K562 (cell line): Measurements from ENCODE around the gene DNER. TPM values are rescaled to one million over a fixed set of nuclear protein-coding genes. Genes with fewer than 3 reads are reported as not detected.

ENCODE experiments used
- ATAC-seq: fragments of 200-7000 bp; cut with Tn5 transposase; 3 replicates; pipeline ENCODE4 v1.9.1; 2020; ENCODE audit warnings: moderate library complexity
- BruUV-seq: library from RNA; stranded (reverse); fragments of 400-500 nt; replicated peaks from 2 replicates; lab custom pipeline; 2021; lab: Mats Ljungman, UMichigan
- CTCF ChIA-PET: fragments of 300-600 bp; formaldehyde crosslinking; extraction: SDS; loops from one replicate; lab custom pipeline; 2021; ENCODE audit warnings: low intra/inter-chr PET ratio; lab: Yijun Ruan, JAX
- POLR2A ChIA-PET: fragments of 300-600, 350-650 bp; sonication (Branson Sonifier 250); formaldehyde crosslinking; extraction: SDS; loops from one replicate; lab custom pipeline; 2021; ENCODE audit warnings: antibody characterized with exemption, inconsistent platforms; lab: Yijun Ruan, JAX
- DNase-seq, 4 experiments: peaks; one replicate each; pipeline versions ENCODE4 v3.0.0 to v3.0.0-alpha.2; 2011 to 2018; ENCODE audit warnings: low spot score in 3 of 4, mixed read lengths in 3 of 4; ENCODE audit errors: extremely low read depth in 1 of 4
- FAIRE-seq: peaks from 2 replicates; lab custom pipeline; 2011; peaks lifted over from hg19 to GRCh38; lab: Jason Lieb, UNC
- H2AFZ ChIP-seq: 2 replicates; pipeline ENCODE4 v1.6.0; 2011; ENCODE audit warnings: low read depth, low read length, control low read depth, inconsistent platforms
- H3K27ac ChIP-seq: fragments of 200-600 bp; 3 replicates; pipeline ENCODE4 v1.8.0; 2011; ENCODE audit warnings: low read depth, mild to moderate bottlenecking, control low read depth, inconsistent platforms, low read length, moderate library complexity, mixed read lengths; ENCODE audit errors: extremely low read depth
- H3K27me3 ChIP-seq, 2 experiments: fragments of 300-600 bp in 1 of 2; 2 replicates in 1 of 2; 3 replicates in 1 of 2; pipeline versions ENCODE4 v1.6.0 to v1.8.0; 2011; ENCODE audit warnings: inconsistent platforms in 2 of 2, low read length in 2 of 2, mild to moderate bottlenecking in 1 of 2, mixed read lengths in 1 of 2, moderate library complexity in 1 of 2; ENCODE audit not compliant: control insufficient read depth in 2 of 2, insufficient read depth in 2 of 2
- H3K36me3 ChIP-seq: fragments of 300-600 bp; 3 replicates; pipeline ENCODE4 v1.8.0; 2011; ENCODE audit warnings: mild to moderate bottlenecking, low read length, inconsistent platforms; ENCODE audit not compliant: control insufficient read depth, insufficient read depth
- H3K4me1 ChIP-seq, 2 experiments: fragments of 200-600 bp in 1 of 2; replicated peaks in 1 of 2; 2 replicates in 1 of 2; 3 replicates in 1 of 2; pipeline versions ENCODE4 v1.5.1 to v1.8.0; 2011; ENCODE audit warnings: inconsistent platforms in 2 of 2, low read length in 2 of 2, mild to moderate bottlenecking in 1 of 2, mixed read lengths in 1 of 2, moderate library complexity in 1 of 2; ENCODE audit not compliant: control insufficient read depth in 2 of 2, insufficient read depth in 2 of 2
- H3K4me2 ChIP-seq: 2 replicates; pipeline ENCODE4 v1.6.1; 2011; ENCODE audit warnings: low read length, control low read depth, inconsistent platforms, mixed read lengths; ENCODE audit not compliant: insufficient read depth
- H3K4me3 ChIP-seq: fragments of 200-600 bp; sonication (generic), shearing (Covaris generic); 2 replicates; pipeline ENCODE4 v1.5.1; 2016; ENCODE audit warnings: control low read depth, inconsistent platforms
- H3K79me2 ChIP-seq: fragments of 200-600 bp; 3 replicates; pipeline ENCODE4 v1.8.0; 2011; ENCODE audit warnings: low read length, inconsistent platforms; ENCODE audit not compliant: control insufficient read depth, insufficient read depth
- H3K9ac ChIP-seq, 2 experiments: 2 replicates each; pipeline versions ENCODE4 v1.6.0 to v1.6.1; 2011; ENCODE audit warnings: low read depth in 2 of 2, low read length in 2 of 2, control low read depth in 1 of 2, inconsistent platforms in 1 of 2, mild to moderate bottlenecking in 1 of 2, mixed read lengths in 1 of 2; ENCODE audit not compliant: insufficient read depth in 1 of 2
- H3K9me1 ChIP-seq: one replicate; pipeline ENCODE4 v1.6.0; 2011; ENCODE audit warnings: inconsistent platforms, mild to moderate bottlenecking, low read length, moderate library complexity; ENCODE audit not compliant: control insufficient read depth, insufficient read depth
- H3K9me3 ChIP-seq: replicated peaks from 2 replicates; pipeline ENCODE4 v1.5.1; 2011; ENCODE audit warnings: low read depth, low read length, inconsistent platforms; ENCODE audit not compliant: control insufficient read depth, insufficient read depth
- H4K20me1 ChIP-seq: replicated peaks from 2 replicates; pipeline ENCODE4 v1.6.1; 2011; ENCODE audit warnings: low read length, inconsistent platforms, mixed read lengths; ENCODE audit not compliant: control insufficient read depth, insufficient read depth
- CHAMP1 ChIP-seq: fragments of 450-650 bp; IDR thresholded peaks from 2 replicates; pipeline ENCODE4 v1.6.1; 2016; ENCODE audit warnings: mild to moderate bottlenecking
- CTCF ChIP-seq, 3 experiments: IDR thresholded peaks in 2 of 3; conservative IDR thresholded peaks in 1 of 3; 2 replicates each; pipeline ENCODE4 v1.5.1; 2011 to 2012; ENCODE audit warnings: low read length in 3 of 3, mild to moderate bottlenecking in 3 of 3, control low read depth in 2 of 3, improper control_type of control experiment in 1 of 3, inconsistent platforms in 1 of 3, low read depth in 1 of 3, mixed read lengths in 1 of 3, moderate library complexity in 1 of 3; ENCODE audit not compliant: insufficient read depth in 2 of 3
- ELK3 ChIP-seq: fragments of 450-650 bp; formaldehyde crosslinking; IDR thresholded peaks from 2 replicates; pipeline ENCODE4 v1.4.0; 2020; ENCODE audit warnings: mild to moderate bottlenecking
- MBD1 ChIP-seq: fragments of 250-450 bp; sonication (Bioruptor Pico); IDR thresholded peaks from 2 replicates; pipeline ENCODE4 v1.8.0; 2022; ENCODE audit warnings: inconsistent platforms
- RAD21 ChIP-seq, 2 experiments: fragments of 250-450 bp in 1 of 2; fragments of 450-650 bp in 1 of 2; sonication (Bioruptor Pico) in 1 of 2; formaldehyde crosslinking in 1 of 2; IDR thresholded peaks in 1 of 2; conservative IDR thresholded peaks in 1 of 2; 2 replicates each; pipeline versions ENCODE4 v1.4.0 to v1.8.0; 2020 to 2022; ENCODE audit warnings: mild to moderate bottlenecking in 2 of 2, moderate library complexity in 1 of 2
- ZFP91 ChIP-seq: sonication (generic); formaldehyde crosslinking; IDR thresholded peaks from 2 replicates; pipeline ENCODE4 v1.8.0; 2022; ENCODE audit warnings: mild to moderate bottlenecking, missing genetic modification reagents
- ZNF174 ChIP-seq: fragments of 250-450 bp; sonication (Bioruptor Pico); IDR thresholded peaks from 2 replicates; pipeline ENCODE4 v1.4.0; 2020; ENCODE audit warnings: mild to moderate bottlenecking
- ZNF717 ChIP-seq: fragments of 250-450 bp; sonication (Bioruptor Pico); IDR thresholded peaks from 2 replicates; pipeline ENCODE4 v1.5.0; 2021
- WGBS: fragments of 100-300 bp; shearing (Covaris generic); methylation state at CpG from one replicate; pipeline ENCODE4 v1.1.6; 2016; ENCODE audit warnings: low coverage, mixed read lengths; ENCODE audit not compliant: insufficient coverage; ENCODE audit errors: missing lambda C conversion rate; 5-methylcytosine and 5-hydroxymethylcytosine counted together
- in situ Hi-C: fragments of 300-500 bp; cut with MboI; formaldehyde crosslinking; loops from 4 replicates; pipeline ENCODE4 v1.15.0; 2018; ENCODE audit warnings: inconsistent platforms, mixed read lengths
- intact Hi-C: fragments of 100-400 bp; cut with micrococcal nuclease; formaldehyde crosslinking; loops from 2 replicates; pipeline ENCODE4 v1.14.2; 2022
- polyA plus RNA-seq, 8 experiments: library from polyadenylated mRNA; depleted of rRNA in 4 of 8; stranded (reverse) in 5 of 8; unstranded in 3 of 8; fragments of >200 nt; fragmentation: Nextera tagmentation in 2 of 8; fragmentation: Illumina TruSeq in 1 of 8; extraction: Ambion mirVana in 2 of 8; extraction: Trizol in 1 of 8; gene quantifications; 2 replicates each; pipeline versions ENCODE4 v1.2.1 to v1.2.3, GENCODE V29; 2011 to 2014; ENCODE audit warnings: inconsistent platforms in 1 of 8, missing spikeins in 1 of 8
- total RNA-seq, 7 experiments: library from RNA; depleted of rRNA in 6 of 7; stranded (reverse); fragments of >200 nt in 6 of 7; fragmentation: Illumina TruSeq in 2 of 7; extraction: Trizol in 2 of 7; gene quantifications; 2 replicates each; pipeline versions ENCODE4 v1.2.1 to v1.2.3, GENCODE V29; 2011 to 2021; ENCODE audit warnings: low replicate concordance in 1 of 7

The DNER gene
- total and polyA plus RNA-seq, 9 of the 15 experiments (the other 6 are each of a cell fraction or from before 2014, with no cell fraction given) = not detected

GRCh38 chr2:229734410-229734809 is 20.1 kb upstream of the DNER start (continued):
- TF ChIP-seq CHAMP1 = no peak
- TF ChIP-seq ZNF174 (CRISPR knock-in tag) = no peak
- no peak for TF ChIP-seq MBD1 (CRISPR knock-in tag)

- Histone ChIP-seq H2AFZ (no peak overlapping the region), H3K4me2 (no peak overlapping the region; the same call in 1 of the 2 replicates), H3K79me2 (no peaks in the 10 kb centered on the region), H3K9me3 (no peaks in the 10 kb centered on the region), H3K27me3 (no peaks in the 10 kb centered on the region; a peak in 1 of 5 replicates), H3K9me1 (no peaks in the 10 kb centered on the region), H4K20me1 (no peaks in the 10 kb centered on the region), H3K9ac (no peak overlapping the region), H3K36me3 (no peaks in the 10 kb centered on the region), H3K4me3 (no peak overlapping the region), H3K27ac (no peak overlapping the region), H3K4me1 (no peaks in the 10 kb centered on the region; a peak in 1 of 5 replicates)
- ChIA-PET POLR2A (no interaction called here), CTCF (no interaction called here)
- no peak for TF ChIP-seq ELK3 (CRISPR knock-in tag)
- peak in 1 of 2 experiments; percentile 24; a peak in 2 of 4 replicates for TF ChIP-seq RAD21 (CRISPR knock-in tag; conservative IDR thresholded peaks at IDR 0.05 in 1 of 2, IDR thresholded peaks at IDR 0.05 in 1 of 2)
- no peak for TF ChIP-seq ZNF717 (CRISPR knock-in tag)
- peak in 1 of 3 experiments; percentile 27; a peak in 2 of 6 replicates for TF ChIP-seq CTCF (IDR thresholded peaks at IDR 0.05 in 2 of 3, conservative IDR thresholded peaks at IDR 0.05 in 1 of 3; ENCODE audit: insufficient read depth in 2 of 3, low read depth in 1 of 3, low read length in 3 of 3)
- no peak for TF ChIP-seq ZFP91 (CRISPR knock-in tag)
- in situ Hi-C loops = no loop called here
- DNase-seq = peak in 1 of 4 experiments; percentile 24
- FAIRE-seq = no peak
- peak; percentile 78 for ATAC-seq
- intact Hi-C loops = no loop called here
- WGBS = 4% methylated on average over 6 of the region's 6 CpGs
- no TSS peak for BruUV-seq
Measured at GRCh38 chr2:229733611-229734245, 19.4 kb upstream of the DNER start.
